HUES6 (cell line): Measurements from ENCODE around the gene TMEM237.

Experiments used
- H3K27ac ChIP-seq: 2 replicates; pipeline ENCODE4 v1.7.0; 2013; ENCODE audit warnings: low read depth, mild to moderate bottlenecking, low read length, inconsistent platforms
- H3K27me3 ChIP-seq: 2 replicates; pipeline ENCODE4 v1.6.1; 2013; ENCODE audit warnings: low read length; ENCODE audit not compliant: control insufficient read depth, insufficient read depth
- H3K36me3 ChIP-seq: 2 replicates; pipeline ENCODE4 v1.6.1; 2013; ENCODE audit warnings: low read length; ENCODE audit not compliant: control insufficient read depth, insufficient read depth
- H3K4me1 ChIP-seq: 2 replicates; pipeline ENCODE4 v1.6.1; 2013; ENCODE audit warnings: low read length; ENCODE audit not compliant: control insufficient read depth, insufficient read depth
- H3K4me3 ChIP-seq: 2 replicates; pipeline ENCODE4 v1.5.1; 2013; ENCODE audit warnings: low read depth, low read length
- H3K9ac ChIP-seq: one replicate; pipeline ENCODE4 v1.6.1; 2013; ENCODE audit warnings: mild to moderate bottlenecking, low read length
- H3K9me3 ChIP-seq: 2 replicates; pipeline ENCODE4 v1.6.1; 2013; ENCODE audit warnings: low read depth, low read length; ENCODE audit not compliant: control insufficient read depth, insufficient read depth

TMEM237 gene

GRCh38 chr2:201608021-201608420 lies 35.3 kb downstream of the TMEM237 start:
- H3K27me3 ChIP-seq, result no peaks in the 10 kb centered on the region

GRCh38 chr2:201607568-201607967 lies 35.7 kb downstream of the TMEM237 start:
- H3K9me3 ChIP-seq, result peaks cover 7% of the 10 kb centered on the region
- no peaks in the 10 kb centered on the region for H3K36me3 ChIP-seq
- no peak overlapping the region for H3K27ac ChIP-seq
- H3K4me1 ChIP-seq, result no peaks in the 10 kb centered on the region
- H3K27me3 ChIP-seq, result no peaks in the 10 kb centered on the region
- no peak overlapping the region for H3K9ac ChIP-seq
- H3K4me3 ChIP-seq, result no peak overlapping the region

More at GRCh38 chr2:201608021-201608420, 35.3 kb downstream of the TMEM237 start:
- Histone ChIP-seq H3K27ac (no peak overlapping the region), H3K4me3 (no peak overlapping the region), H3K9me3 (peaks cover 7% of the 10 kb centered on the region), H3K9ac (no peak overlapping the region), H3K4me1 (no peaks in the 10 kb centered on the region), H3K36me3 (no peaks in the 10 kb centered on the region)

DNA sequence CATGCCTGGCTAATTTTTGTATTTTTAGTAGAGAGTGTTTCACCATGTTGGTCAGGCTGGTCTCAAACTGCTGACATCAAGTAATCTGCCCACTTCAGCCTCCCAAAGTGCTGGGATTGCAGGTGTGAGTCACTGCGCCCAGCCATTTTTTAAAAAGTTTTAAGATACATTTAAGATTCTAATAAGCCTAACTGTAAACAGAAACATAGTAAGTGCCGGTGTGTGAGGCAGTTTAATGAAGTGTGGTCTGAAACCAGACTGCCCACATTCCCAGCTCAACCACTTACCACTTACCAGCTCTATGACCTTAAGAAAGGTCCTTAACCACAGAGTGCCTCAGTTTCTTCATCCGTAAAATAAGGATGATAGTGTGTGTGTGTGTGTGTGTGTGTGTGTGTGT lies 42.4 kb downstream of the TMEM237 start:
- Histone ChIP-seq H3K4me3 (no peak overlapping the region), H3K27ac (no peak overlapping the region), H3K4me1 (no peaks in the 10 kb centered on the region), H3K27me3 (no peaks in the 10 kb centered on the region), H3K36me3 (no peaks in the 10 kb centered on the region), H3K9me3 (no peaks in the 10 kb centered on the region), H3K9ac (no peak overlapping the region)

DNA sequence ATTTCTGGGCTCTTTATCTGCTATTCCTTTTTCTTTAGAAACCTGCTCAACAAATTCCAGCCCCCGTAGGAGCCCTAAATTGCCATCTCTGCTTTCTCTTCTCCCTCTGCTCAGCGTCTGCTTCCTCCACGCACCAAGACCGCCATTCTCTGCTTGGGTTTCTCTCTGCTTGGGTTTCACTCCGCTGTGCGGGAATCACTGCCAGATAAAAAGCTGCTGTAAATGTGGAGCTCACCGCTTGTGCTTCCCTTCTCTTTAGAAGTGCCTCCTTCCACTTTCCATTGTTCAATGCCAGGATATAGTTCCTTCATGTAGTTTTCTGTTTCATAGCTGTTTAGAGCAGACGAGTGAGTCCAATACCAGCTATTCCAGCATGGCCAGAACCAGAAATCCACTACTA lies 45.9 kb downstream of the TMEM237 start:
- Histone ChIP-seq H3K36me3 (no peaks in the 10 kb centered on the region), H3K9ac (no peak overlapping the region), H3K9me3 (no peaks in the 10 kb centered on the region), H3K27ac (no peak overlapping the region), H3K27me3 (no peaks in the 10 kb centered on the region), H3K4me3 (no peak overlapping the region), H3K4me1 (no peaks in the 10 kb centered on the region)

DNA sequence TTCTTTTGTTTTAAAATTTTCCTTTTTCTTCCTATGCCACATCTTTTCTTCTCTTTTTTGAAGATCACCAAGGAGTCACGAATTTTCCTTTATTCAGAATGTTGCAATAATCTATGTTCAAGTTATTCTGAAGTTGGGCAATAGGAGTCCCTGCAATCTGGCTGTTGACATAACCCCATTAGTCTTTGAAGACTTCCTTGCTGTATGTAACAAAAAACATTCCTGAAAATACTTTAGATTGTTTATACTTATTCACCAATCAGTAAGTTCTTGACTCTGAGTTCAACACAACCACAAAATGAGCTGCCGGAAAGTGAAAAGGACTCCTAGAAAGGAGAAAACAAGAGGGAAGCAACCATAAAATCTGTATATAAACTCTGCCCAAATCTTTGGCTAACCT lies 62.8 kb downstream of the TMEM237 start:
- H3K4me3 ChIP-seq, result no peak overlapping the region
- no peaks in the 10 kb centered on the region for H3K36me3 ChIP-seq
- H3K9ac ChIP-seq, result no peak overlapping the region
- no peaks in the 10 kb centered on the region for H3K27me3 ChIP-seq
- no peaks in the 10 kb centered on the region for H3K9me3 ChIP-seq
- H3K27ac ChIP-seq, result no peak overlapping the region
- no peaks in the 10 kb centered on the region for H3K4me1 ChIP-seq

DNA sequence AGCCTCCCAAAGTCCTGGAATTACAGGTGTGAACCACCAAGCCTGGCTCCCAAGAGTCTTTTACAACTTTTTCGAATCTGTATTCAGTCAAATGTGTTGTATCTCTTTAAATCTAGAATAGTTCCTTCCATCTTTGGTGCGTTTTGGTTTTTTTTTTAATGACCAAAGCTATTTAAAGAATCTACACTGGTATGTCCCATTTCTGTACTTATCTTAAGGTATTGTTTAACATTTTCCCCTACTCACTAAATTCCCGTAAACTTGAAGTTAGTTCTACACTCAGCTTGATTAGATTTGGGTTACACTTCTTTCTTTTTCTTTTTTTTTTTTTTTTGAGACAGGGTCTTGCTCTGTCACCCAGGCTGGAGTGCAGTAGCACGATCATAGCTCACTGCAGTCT lies 63.8 kb downstream of the TMEM237 start:
- Histone ChIP-seq H3K27me3 (no peaks in the 10 kb centered on the region), H3K4me1 (no peaks in the 10 kb centered on the region), H3K4me3 (no peak overlapping the region), H3K9ac (no peak overlapping the region), H3K36me3 (no peaks in the 10 kb centered on the region), H3K9me3 (no peaks in the 10 kb centered on the region), H3K27ac (no peak overlapping the region)

DNA sequence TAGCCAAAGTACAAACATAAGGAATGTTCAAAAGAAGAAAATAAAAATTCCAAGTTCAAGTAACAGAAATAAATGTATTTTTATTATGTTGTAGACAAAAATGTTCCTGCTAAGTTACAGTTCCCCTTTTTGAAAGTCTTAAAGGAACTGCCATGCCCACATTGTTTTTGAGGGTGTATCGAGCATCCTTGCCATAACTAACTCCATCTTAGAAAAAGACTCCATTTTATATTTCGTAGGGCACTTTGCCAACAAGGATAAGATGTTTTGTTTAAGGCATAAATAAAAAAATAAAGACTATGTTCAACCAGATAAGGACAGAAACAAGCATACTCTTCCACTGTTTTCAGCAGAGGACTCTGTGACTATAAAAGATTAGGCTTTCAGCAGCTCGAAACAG lies 67.3 kb downstream of the TMEM237 start:
- Histone ChIP-seq H3K4me3 (no peak overlapping the region), H3K9ac (no peak overlapping the region), H3K27ac (no peak overlapping the region), H3K4me1 (no peaks in the 10 kb centered on the region), H3K27me3 (no peaks in the 10 kb centered on the region), H3K9me3 (no peaks in the 10 kb centered on the region), H3K36me3 (no peaks in the 10 kb centered on the region)

DNA sequence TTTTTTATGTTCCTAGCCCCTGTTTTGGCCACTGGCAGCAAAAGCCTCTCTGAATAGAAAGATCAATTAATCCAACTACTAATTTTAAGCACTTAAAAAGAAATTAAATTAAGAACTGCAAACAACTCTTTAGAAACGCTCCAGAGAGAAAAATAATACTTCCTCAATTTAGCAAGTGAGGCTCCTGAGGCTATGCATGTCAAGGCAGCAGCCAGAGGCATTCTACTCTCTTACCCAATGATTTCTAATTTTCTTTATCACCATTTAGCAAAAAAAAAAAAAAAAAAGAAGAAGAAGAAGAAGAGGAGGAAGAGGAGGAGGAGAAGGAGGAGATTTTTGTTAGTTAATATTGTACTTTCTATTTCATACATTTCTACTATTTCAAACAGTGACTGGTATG lies 68.5 kb downstream of the TMEM237 start:
- no peaks in the 10 kb centered on the region for H3K9me3 ChIP-seq
- no peak overlapping the region for H3K9ac ChIP-seq
- no peaks in the 10 kb centered on the region for H3K4me1 ChIP-seq

GRCh38 chr2:201572846-201573508 lies 70.3 kb downstream of the TMEM237 start:
- no peaks in the 10 kb centered on the region for H3K36me3 ChIP-seq
- no peak overlapping the region for H3K27ac ChIP-seq
- no peaks in the 10 kb centered on the region for H3K27me3 ChIP-seq
- H3K9ac ChIP-seq, result no peak overlapping the region
- H3K4me3 ChIP-seq, result no peak overlapping the region
- no peaks in the 10 kb centered on the region for H3K9me3 ChIP-seq
- H3K4me1 ChIP-seq, result no peaks in the 10 kb centered on the region

More for the DNA sequence above, 68.5 kb downstream of the TMEM237 start:
- no peaks in the 10 kb centered on the region for H3K27me3 ChIP-seq
- no peak overlapping the region for H3K4me3 ChIP-seq
- no peaks in the 10 kb centered on the region for H3K36me3 ChIP-seq
- no peak overlapping the region for H3K27ac ChIP-seq
